ENCODE data around the gene EDEM2. TPM values are rescaled to one million over a fixed set of nuclear protein-coding genes. Genes with fewer than 3 reads are reported as not detected.
"Not testable (repeated sequence)": the region's sequence is repeated elsewhere in the genome, so short reads cannot be mapped to it uniquely, and the experiment has no call there.

EDEM2 gene
- total RNA-seq, 1 donor from 2014 or later, result 24.4 TPM

GRCh38 chr20:35155936-35156335, 8.8 kb upstream of the EDEM2 start:
- H3K4me3 Mint-ChIP-seq, result no peak overlapping the region
- H3K36me3 Mint-ChIP-seq (ENCODE audit: low read depth), result no peaks in the 10 kb centered on the region
- no peaks in the 10 kb centered on the region for H3K27me3 Mint-ChIP-seq
- no peak overlapping the region for H3K27ac Mint-ChIP-seq
- ChIA-PET CTCF (no interaction called here), POLR2A (interaction anchor here (1.0 kb wide), 1 partner anchor 447 kb away, joined by 3 read pairs; no protein-coding TSS in a partner anchor)
- DNase-seq, result no peak
- intact Hi-C loops (cut with micrococcal nuclease), result no loop called here
- H3K4me1 Mint-ChIP-seq, result peaks cover 4% of the 10 kb centered on the region
- no peak for TF ChIP-seq CTCF (IDR thresholded peaks at IDR 0.05)
- no peaks in the 10 kb centered on the region for H3K9me3 Mint-ChIP-seq
- no peak for ATAC-seq (ENCODE audit: low read depth)

GRCh38 chr20:35151736-35152135, 4.6 kb upstream of the EDEM2 start:
- no peak overlapping the region for H3K27ac Mint-ChIP-seq
- H3K36me3 Mint-ChIP-seq (ENCODE audit: low read depth), result peaks cover 5% of the 10 kb centered on the region
- POLR2A ChIA-PET, result no interaction called here
- no peak for ATAC-seq (ENCODE audit: low read depth)
- no peak for DNase-seq
- TF ChIP-seq CTCF (IDR thresholded peaks at IDR 0.05), result no peak
- no peaks in the 10 kb centered on the region for H3K9me3 Mint-ChIP-seq
- intact Hi-C loops (cut with micrococcal nuclease), result no loop called here
- H3K27me3 Mint-ChIP-seq, result no peaks in the 10 kb centered on the region
- no peak overlapping the region for H3K4me3 Mint-ChIP-seq
- CTCF ChIA-PET, result no interaction called here
- H3K4me1 Mint-ChIP-seq, result peaks cover 17% of the 10 kb centered on the region

GRCh38 chr20:35150846-35151579, 3.9 kb upstream of the EDEM2 start:
- TF ChIP-seq CTCF (IDR thresholded peaks at IDR 0.05), result no peak
- no peaks in the 10 kb centered on the region for H3K27me3 Mint-ChIP-seq
- H3K4me3 Mint-ChIP-seq, result no peak overlapping the region
- peaks cover 23% of the 10 kb centered on the region for H3K4me1 Mint-ChIP-seq
- H3K36me3 Mint-ChIP-seq (ENCODE audit: low read depth), result peaks cover 6% of the 10 kb centered on the region
- POLR2A ChIA-PET, result no interaction called here
- ATAC-seq (ENCODE audit: low read depth), result no peak
- DNase-seq, result no peak
- intact Hi-C loops (cut with micrococcal nuclease), result no loop called here
- CTCF ChIA-PET, result no interaction called here
- H3K9me3 Mint-ChIP-seq, result no peaks in the 10 kb centered on the region
- no peak overlapping the region for H3K27ac Mint-ChIP-seq

- POLR2A ChIA-PET, result interaction anchor here (0.6 to 2.4 kb wide), 7 partner anchors 51 to 471 kb away, joined by 3 to 15 read pairs (median 4); partner anchors contain the start of genes GSS, MMP24OS, MYH7B and PIGU
- DNase-seq, H3K27me3 Mint-ChIP-seq, H3K9me3 Mint-ChIP-seq: not testable (repeated sequence)
- Mint-ChIP-seq H3K4me3 (peak overlapping the region; percentile 94), H3K4me1 (peaks cover 47% of the 10 kb centered on the region), H3K27ac (peak overlapping the region; percentile 91), H3K36me3 (ENCODE audit: low read depth) (peaks cover 24% of the 10 kb centered on the region)
- intact Hi-C loops (cut with micrococcal nuclease), result loop anchor here (1.0 to 10.0 kb wide), 7 partner anchors 61 to 1335 kb away; partner anchors contain the start of genes CHMP4B, GSS, MYH7B and UQCC1
- CTCF ChIA-PET, result interaction anchor here (1.5 to 4.6 kb wide), 3 partner anchors 14 to 300 kb away, joined by 4 to 23 read pairs (median 5); no protein-coding TSS in a partner anchor
- peak; percentile 18 for ATAC-seq (ENCODE audit: low read depth)
Observed at GRCh38 chr20:35147575-35148071, 487 bp upstream of the EDEM2 start.

- peak overlapping the region; percentile 91 for H3K27ac Mint-ChIP-seq
- ChIA-PET POLR2A (interaction anchor here (0.9 to 2.4 kb wide), 8 partner anchors 50 to 469 kb away, joined by 3 to 15 read pairs (median 5); partner anchors contain the start of genes GSS, MMP24OS, MYH7B and PIGU), CTCF (interaction anchor here (1.1 to 4.6 kb wide), 4 partner anchors 16 to 301 kb away, joined by 4 to 23 read pairs (median 4); no protein-coding TSS in a partner anchor)
- intact Hi-C loops (cut with micrococcal nuclease), result loop anchor here (2.0 to 10.0 kb wide), 4 partner anchors 268 to 1334 kb away; partner anchors contain the start of genes CHMP4B and UQCC1
- no peak for ATAC-seq (ENCODE audit: low read depth)
- H3K4me1 Mint-ChIP-seq, result peaks cover 51% of the 10 kb centered on the region
- no peaks in the 10 kb centered on the region for H3K27me3 Mint-ChIP-seq
- peaks cover 35% of the 10 kb centered on the region for H3K36me3 Mint-ChIP-seq (ENCODE audit: low read depth)
- H3K9me3 Mint-ChIP-seq, result no peaks in the 10 kb centered on the region
- TF ChIP-seq CTCF (IDR thresholded peaks at IDR 0.05), result no peak
- H3K4me3 Mint-ChIP-seq, result peak overlapping the region; percentile 94
- DNase-seq, result peak; percentile 22
Observed at GRCh38 chr20:35146299-35146919, 727 bp downstream of the EDEM2 start.
